ENCODE results near the gene TNFAIP6.

Gene TNFAIP6

GRCh38 chr2:151409601-151410484, 52.5 kb downstream of the TNFAIP6 start, which contains the start of gene RIF1:
RIF1 (plus strand) TSS chr2:151409902; CDS start chr2:151410424, 522 bp downstream.
- ATAC-seq: peak; percentile 98

GRCh38 chr2:151410485-151410834, 53.1 kb downstream of the TNFAIP6 start:
- peak; percentile 38 for ATAC-seq

More at GRCh38 chr2:151409601-151410484, 52.5 kb downstream of the TNFAIP6 start, which contains the start of gene RIF1:
- TF ChIP-seq RARB (CRISPR knock-in tag; IDR thresholded peaks at IDR 0.05) (no peak), BACH2 (CRISPR knock-in tag; IDR thresholded peaks at IDR 0.05; ENCODE audit: borderline replicate concordance) (no peak), CSRNP3 (CRISPR knock-in tag; IDR thresholded peaks at IDR 0.05) (no peak), OSR1 (CRISPR knock-in tag; IDR thresholded peaks at IDR 0.05) (no peak)

More at GRCh38 chr2:151410485-151410834, 53.1 kb downstream of the TNFAIP6 start:
- TF ChIP-seq ESRRG (CRISPR knock-in tag; IDR thresholded peaks at IDR 0.05): no peak
- TF ChIP-seq TOX (CRISPR knock-in tag; IDR thresholded peaks at IDR 0.05; ENCODE audit: borderline replicate concordance): no peak
- no peak for TF ChIP-seq SNAI2 (CRISPR knock-in tag; IDR thresholded peaks at IDR 0.05)
- no peak for TF ChIP-seq CREB5 (CRISPR knock-in tag; IDR thresholded peaks at IDR 0.05; ENCODE audit: low read depth)
- no peak for TF ChIP-seq CSDC2 (CRISPR knock-in tag; IDR thresholded peaks at IDR 0.05)
- TF ChIP-seq TCF4 (CRISPR knock-in tag; IDR thresholded peaks at IDR 0.05; ENCODE audit: borderline replicate concordance): no peak
- TF ChIP-seq ISL1 (CRISPR knock-in tag; IDR thresholded peaks at IDR 0.05): no peak
- TF ChIP-seq ZFP30 (CRISPR knock-in tag; IDR thresholded peaks at IDR 0.05): no peak
- no peak for TF ChIP-seq PATZ1 (CRISPR knock-in tag; IDR thresholded peaks at IDR 0.05; ENCODE audit: borderline replicate concordance)
- no peak for TF ChIP-seq BACH2 (CRISPR knock-in tag; IDR thresholded peaks at IDR 0.05; ENCODE audit: borderline replicate concordance)
- no peak for TF ChIP-seq ZNF565 (CRISPR knock-in tag; conservative IDR thresholded peaks at IDR 0.05; ENCODE audit: low read depth)
- TF ChIP-seq OSR1 (CRISPR knock-in tag; IDR thresholded peaks at IDR 0.05): no peak
- TF ChIP-seq ZC3H10 (CRISPR knock-in tag; IDR thresholded peaks at IDR 0.05): no peak
- TF ChIP-seq TSHZ2 (CRISPR knock-in tag; IDR thresholded peaks at IDR 0.05): no peak
- no peak for TF ChIP-seq ARNTL (CRISPR knock-in tag; IDR thresholded peaks at IDR 0.05; ENCODE audit: borderline replicate concordance, low read depth)
- no peak for TF ChIP-seq POU6F1 (CRISPR knock-in tag; IDR thresholded peaks at IDR 0.05; ENCODE audit: borderline replicate concordance, low read depth)
- TF ChIP-seq CSRNP3 (CRISPR knock-in tag; IDR thresholded peaks at IDR 0.05): no peak
